ENCODE measurements around the gene ARHGAP27. TPM values are rescaled to one million over a fixed set of nuclear protein-coding genes. Genes with fewer than 3 reads are reported as not detected.
A peak's percentile ranks its signal among the peaks of the same experiment; 100 is the strongest.

The ARHGAP27 gene
- total and polyA plus RNA-seq, 2 of the 13 experiments (the other 11 are each of a cell fraction or from before 2014, with no cell fraction given): 15.5 to 18.9 TPM

GRCh38 chr17:45355087-45355486, 77.6 kb downstream of the ARHGAP27 start (continued):
- TF ChIP-seq ARID5B (CRISPR knock-in tag; IDR thresholded peaks at IDR 0.05): peak; percentile 26; the same call in 1 of the 2 replicates

- H3K9ac ChIP-seq (ENCODE audit: insufficient read depth, low read depth, low read length): no peak overlapping the region
- intact Hi-C loops (cut with micrococcal nuclease; ENCODE audit: unreplicated experiment): no loop called here
- ChIA-PET POLR2A (no interaction called here), CTCF (ENCODE audit: low intra/inter-chr PET ratio, low total read pairs) (no interaction called here)
- H3K4me3 ChIP-seq (replicated peaks in 1 of 3; ENCODE audit: insufficient read depth in 1 of 3, low read depth in 2 of 3, low read length in 3 of 3): no peak overlapping the region
- no peak overlapping the region for H2AFZ ChIP-seq (ENCODE audit: low read length)
- DNase-seq (ENCODE audit: low spot score): no peak
- no peaks in the 10 kb centered on the region for H4K20me1 ChIP-seq (ENCODE audit: insufficient read depth, low read length)
- FAIRE-seq: no peak
- no TSS peak for BruUV-seq (replicated peaks)
- H3K27me3 ChIP-seq (ENCODE audit: control insufficient read depth in 1 of 2, insufficient read depth in 2 of 2, low read length in 2 of 2): peaks cover 0 to 1% of the 10 kb centered on the region in 2 experiments; a peak in 1 of 5 replicates
- H3K27ac ChIP-seq (ENCODE audit: extremely low read length, insufficient read depth, low read length): no peak overlapping the region
- no peaks in the 10 kb centered on the region for H3K79me2 ChIP-seq (ENCODE audit: insufficient read depth, low read length)
- 58% methylated on average over 4 of the region's 4 CpGs for WGBS (ENCODE audit: low lambda C conversion rate)
- no peak for ATAC-seq
- H3K4me1 ChIP-seq (ENCODE audit: insufficient read depth, low read length): peaks cover 11% of the 10 kb centered on the region
- no peaks in the 10 kb centered on the region for H3K9me3 ChIP-seq (ENCODE audit: low read length)
- no peak overlapping the region for H3K4me2 ChIP-seq (ENCODE audit: low read depth, low read length)
- in situ Hi-C loops (cut with HindIII; ENCODE audit: extremely low pct_ligation_motif_present, low pct_unique_long_range_greater_than_20kb): no loop called here
- H3K36me3 ChIP-seq (replicated peaks in 1 of 2; ENCODE audit: control insufficient read depth in 1 of 2, insufficient read depth in 2 of 2, low read length in 2 of 2): no peaks in the 10 kb centered on the region
- no peak for TF ChIP-seq ZNF281 (CRISPR knock-in tag; IDR thresholded peaks at IDR 0.05; ENCODE audit: borderline replicate concordance)
- no peak for TF ChIP-seq ZNF563 (CRISPR knock-in tag; IDR thresholded peaks at IDR 0.05)
- no peak for TF ChIP-seq ZNF441 (CRISPR knock-in tag; IDR thresholded peaks at IDR 0.05; ENCODE audit: borderline replicate concordance)
- TF ChIP-seq ZNF782 (CRISPR knock-in tag; IDR thresholded peaks at IDR 0.05; ENCODE audit: borderline replicate concordance): no peak
- TF ChIP-seq ZNF564 (CRISPR knock-in tag; IDR thresholded peaks at IDR 0.05): no peak
- no peak for TF ChIP-seq MAFK (conservative IDR thresholded peaks at IDR 0.05 in 1 of 2, IDR thresholded peaks at IDR 0.05 in 1 of 2; ENCODE audit: low read length in 2 of 2)
- no peak for TF ChIP-seq ZBTB10 (CRISPR knock-in tag; IDR thresholded peaks at IDR 0.05; ENCODE audit: borderline replicate concordance)
- no peak for TF ChIP-seq KMT2A (CRISPR knock-in tag; IDR thresholded peaks at IDR 0.05)
These were observed 79.6 kb downstream of the ARHGAP27 start for GRCh38 chr17:45353043-45353442.

All from HepG2 (cell line).